Measurements from ENCODE around the gene EPB41L5. TPM values are rescaled to one million over a fixed set of nuclear protein-coding genes. Genes with fewer than 3 reads are reported as not detected.
"Not testable (repeated sequence)": the region's sequence is repeated elsewhere in the genome, so short reads cannot be mapped to it uniquely, and the experiment has no call there.

Gene EPB41L5
- total RNA-seq, 1 donor from 2014 or later = 1.5 TPM

DNA sequence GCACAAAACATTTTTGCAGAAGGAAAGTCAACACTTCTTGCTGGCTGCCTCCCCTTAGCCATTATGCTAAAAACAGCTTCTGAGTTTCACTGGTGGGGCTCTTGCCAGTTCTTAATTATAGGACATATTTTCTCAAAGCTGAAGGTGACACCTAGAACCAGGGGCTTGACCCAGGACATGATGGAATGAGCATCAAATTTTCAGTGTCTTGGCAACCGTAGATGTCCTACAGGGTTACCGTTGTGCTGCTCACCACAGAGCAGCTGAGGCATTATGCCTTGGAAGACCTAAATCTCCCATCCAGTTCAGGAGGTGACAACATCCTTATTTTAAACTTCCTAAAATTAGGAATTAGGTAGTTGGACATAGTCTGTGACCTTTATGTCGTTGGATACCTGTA lies 163.6 kb downstream of the EPB41L5 start:
- Mint-ChIP-seq H3K4me1 (ENCODE audit: low read depth) (peaks cover 45% of the 10 kb centered on the region), H3K4me3 (ENCODE audit: low read depth) (peak overlapping the region; percentile 100), H3K27me3 (ENCODE audit: low read depth) (peaks cover 2% of the 10 kb centered on the region), H3K36me3 (ENCODE audit: low read depth) (no peaks in the 10 kb centered on the region), H3K27ac (peak overlapping the region; percentile 100), H3K9me3 (no peaks in the 10 kb centered on the region)
- intact Hi-C loops (cut with micrococcal nuclease) = loop anchor here (2.0 to 5.0 kb wide), 6 partner anchors 46 to 416 kb away; partner anchors contain the start of genes EPB41L5 and TMEM185B
- DNase-seq (ENCODE audit: low spot score) = no peak

DNA sequence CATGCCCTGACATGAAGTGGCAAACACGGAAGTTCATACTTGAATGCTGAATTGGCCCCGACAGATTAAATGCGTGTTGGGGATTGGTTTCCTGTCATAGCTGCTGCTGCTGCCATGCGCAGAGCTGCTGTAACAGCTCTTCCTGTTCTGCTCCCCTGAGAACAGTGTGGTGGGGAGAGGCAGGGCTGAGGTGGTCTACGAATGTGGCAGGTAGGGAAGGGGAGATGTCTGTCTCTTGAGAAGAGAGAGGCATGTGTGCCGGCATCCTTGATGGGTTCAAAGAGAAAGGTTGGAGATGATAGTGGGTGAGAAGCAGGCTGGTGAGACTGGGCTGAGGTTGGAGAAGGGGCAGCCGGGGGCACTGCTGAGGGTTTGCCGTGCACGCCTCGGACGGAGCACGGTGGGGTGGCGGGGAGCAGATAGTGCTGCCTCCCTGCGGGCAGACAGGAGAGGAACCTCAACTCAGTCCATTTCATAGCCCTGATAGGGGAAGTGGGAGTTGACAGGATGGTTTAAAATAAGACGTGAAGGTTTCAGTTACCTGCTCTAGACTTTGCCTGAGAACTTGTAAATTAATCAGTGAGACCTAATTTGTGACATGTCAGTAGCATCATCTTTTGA lies 164.2 kb downstream of the EPB41L5 start:
- no peaks in the 10 kb centered on the region for H3K9me3 Mint-ChIP-seq
- intact Hi-C loops (cut with micrococcal nuclease) = loop anchor here (2.0 to 5.0 kb wide), 6 partner anchors 46 to 416 kb away; partner anchors contain the start of genes EPB41L5 and TMEM185B
- H3K27ac Mint-ChIP-seq = peak overlapping the region; percentile 100
- H3K36me3 Mint-ChIP-seq (ENCODE audit: low read depth) = no peaks in the 10 kb centered on the region
- H3K27me3 Mint-ChIP-seq (ENCODE audit: low read depth) = peaks cover 2% of the 10 kb centered on the region
- H3K4me1 Mint-ChIP-seq (ENCODE audit: low read depth) = peaks cover 51% of the 10 kb centered on the region
- peak; percentile 71 for DNase-seq (ENCODE audit: low spot score)
- peak overlapping the region; percentile 100 for H3K4me3 Mint-ChIP-seq (ENCODE audit: low read depth)

DNA sequence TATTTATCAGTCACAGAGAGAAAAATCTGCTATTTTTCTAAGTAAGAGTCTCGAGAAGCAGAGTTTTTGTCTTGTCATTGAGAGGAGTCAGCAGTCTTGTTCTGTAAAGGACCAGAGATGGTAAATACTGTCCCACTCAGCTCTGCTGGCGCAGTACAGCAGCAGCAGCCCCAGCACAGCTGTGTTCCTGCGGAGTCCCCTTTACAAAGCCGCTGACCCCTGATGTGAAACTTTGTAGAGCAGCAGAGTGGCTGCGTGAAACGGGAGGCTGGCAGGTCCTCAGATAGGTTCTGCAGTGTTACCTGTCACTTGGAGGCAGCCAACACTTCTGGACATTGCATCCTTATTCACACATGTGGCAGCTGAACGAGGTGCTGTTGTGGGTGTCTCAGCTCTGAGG lies 165.1 kb downstream of the EPB41L5 start:
- no peaks in the 10 kb centered on the region for H3K9me3 Mint-ChIP-seq
- no peaks in the 10 kb centered on the region for H3K27me3 Mint-ChIP-seq (ENCODE audit: low read depth)
- peak overlapping the region; percentile 64 for H3K27ac Mint-ChIP-seq
- DNase-seq (ENCODE audit: low spot score) = no peak
- no peaks in the 10 kb centered on the region for H3K36me3 Mint-ChIP-seq (ENCODE audit: low read depth)
- intact Hi-C loops (cut with micrococcal nuclease) = loop anchor here (2.0 to 5.0 kb wide), 6 partner anchors 45 to 417 kb away; partner anchors contain the start of genes EPB41L5 and TMEM185B
- peak overlapping the region; percentile 100 for H3K4me3 Mint-ChIP-seq (ENCODE audit: low read depth)
- H3K4me1 Mint-ChIP-seq (ENCODE audit: low read depth) = peaks cover 54% of the 10 kb centered on the region

DNA sequence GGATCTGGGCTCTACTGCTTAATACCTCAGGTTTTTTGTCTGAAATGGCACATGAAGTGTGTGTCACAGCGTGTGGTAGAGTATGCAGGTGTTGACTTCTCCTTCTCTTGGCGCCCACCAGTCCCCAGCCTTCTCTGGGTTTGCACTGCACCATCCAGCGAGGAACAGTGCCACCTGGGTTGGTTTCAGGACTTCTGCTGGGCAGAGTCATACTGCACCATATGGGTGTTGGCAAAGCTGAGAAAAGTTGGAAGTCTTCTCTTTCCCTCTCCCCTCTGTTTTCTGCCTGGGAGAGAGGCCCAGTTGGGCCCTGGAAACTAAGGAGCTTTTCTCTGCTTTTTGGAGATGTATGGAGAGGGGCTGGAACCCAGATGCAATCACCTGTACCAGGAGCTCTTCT lies 166.5 kb downstream of the EPB41L5 start:
- intact Hi-C loops (cut with micrococcal nuclease) = loop anchor here (5.0 kb wide), 2 partner anchors 317 to 352 kb away; no protein-coding TSS in a partner anchor
- Mint-ChIP-seq H3K27me3 (ENCODE audit: low read depth) (no peaks in the 10 kb centered on the region), H3K4me1 (ENCODE audit: low read depth) (peaks cover 57% of the 10 kb centered on the region), H3K36me3 (ENCODE audit: low read depth) (no peaks in the 10 kb centered on the region), H3K27ac (no peak overlapping the region), H3K9me3 (no peaks in the 10 kb centered on the region), H3K4me3 (ENCODE audit: low read depth) (no peak overlapping the region)
- no peak for DNase-seq (ENCODE audit: low spot score)

DNA sequence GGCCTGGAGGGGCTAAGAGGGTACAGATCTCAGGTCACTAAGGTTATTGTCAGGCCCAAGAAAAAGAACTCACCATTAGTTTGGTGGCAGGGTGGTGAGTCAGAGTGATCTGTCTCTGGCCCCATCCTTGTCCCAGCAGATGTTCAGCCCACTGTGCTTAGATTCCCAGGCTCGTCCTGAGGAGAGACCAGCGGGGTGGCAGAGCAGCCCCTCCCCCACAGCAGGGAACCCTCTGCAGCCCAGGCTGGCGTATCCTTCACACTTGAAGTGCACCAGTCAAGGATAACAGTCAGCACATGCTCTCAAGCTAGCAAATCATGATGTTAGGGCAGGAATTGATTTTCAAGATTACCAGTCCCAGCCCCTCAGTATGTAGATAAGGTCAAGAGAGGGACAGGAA lies 167.2 kb downstream of the EPB41L5 start:
- Mint-ChIP-seq H3K27me3 (ENCODE audit: low read depth) (no peaks in the 10 kb centered on the region), H3K9me3 (no peaks in the 10 kb centered on the region), H3K27ac (no peak overlapping the region), H3K4me1 (ENCODE audit: low read depth) (peaks cover 60% of the 10 kb centered on the region), H3K4me3 (ENCODE audit: low read depth) (no peak overlapping the region), H3K36me3 (ENCODE audit: low read depth) (no peaks in the 10 kb centered on the region)
- intact Hi-C loops (cut with micrococcal nuclease) = no loop called here
- DNase-seq (ENCODE audit: low spot score) = no peak

DNA sequence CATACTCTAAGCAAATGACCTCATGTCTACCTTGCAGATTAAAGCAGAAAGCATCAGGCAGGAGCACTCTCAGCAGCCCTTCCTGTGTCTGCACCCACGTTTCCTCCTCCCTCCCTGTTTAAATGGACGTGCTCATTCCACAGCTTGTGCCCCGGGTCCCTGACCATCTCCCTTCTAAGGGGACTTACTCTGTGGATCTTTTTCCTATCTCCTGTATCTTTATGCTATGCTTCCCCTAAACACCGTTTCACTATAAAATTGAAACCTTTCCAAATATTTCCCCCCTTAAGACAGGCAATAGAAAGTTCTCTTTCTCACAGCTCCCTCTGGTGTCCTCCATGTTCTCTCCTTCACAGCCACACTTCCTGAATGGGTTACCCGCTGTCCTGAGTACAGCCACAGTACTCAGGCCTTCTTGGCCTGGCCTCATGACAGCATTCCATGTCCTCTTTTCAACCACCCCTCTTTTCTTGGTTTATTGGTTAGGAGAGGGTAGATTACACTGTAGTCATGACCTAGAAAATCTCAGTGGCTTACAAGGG lies 169.2 kb downstream of the EPB41L5 start:
- Mint-ChIP-seq H3K27ac (peak overlapping the region; percentile 66), H3K4me3 (ENCODE audit: low read depth) (peak overlapping the region; percentile 7), H3K4me1 (ENCODE audit: low read depth) (peaks cover 50% of the 10 kb centered on the region), H3K9me3 (no peaks in the 10 kb centered on the region), H3K27me3 (ENCODE audit: low read depth) (no peaks in the 10 kb centered on the region), H3K36me3 (ENCODE audit: low read depth) (no peaks in the 10 kb centered on the region)
- intact Hi-C loops (cut with micrococcal nuclease) = no loop called here
- DNase-seq (ENCODE audit: low spot score) = no peak

DNA sequence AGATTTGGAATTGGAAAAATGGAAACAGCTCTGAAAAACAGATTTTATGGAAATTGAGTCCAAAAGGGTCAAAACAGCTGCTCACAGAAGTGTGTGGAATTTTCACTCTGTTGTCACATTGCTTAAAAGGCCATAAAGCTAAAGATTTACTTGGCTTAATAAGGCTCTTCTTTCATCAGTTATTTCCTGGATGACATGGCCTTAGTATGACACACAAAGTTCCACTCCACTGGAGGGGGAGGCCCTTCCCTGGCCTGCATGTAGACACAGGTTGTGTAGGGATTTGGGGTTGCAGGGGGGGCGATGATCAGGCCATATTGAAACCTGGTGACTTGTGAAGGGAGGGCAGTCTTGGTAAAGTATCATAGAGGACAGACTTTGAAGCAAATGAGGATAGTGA lies 176.3 kb downstream of the EPB41L5 start:
- no peak for DNase-seq (ENCODE audit: low spot score)
- peaks cover 11% of the 10 kb centered on the region for H3K36me3 Mint-ChIP-seq (ENCODE audit: low read depth)
- no peak overlapping the region for H3K4me3 Mint-ChIP-seq (ENCODE audit: low read depth)
- H3K27ac Mint-ChIP-seq = no peak overlapping the region
- intact Hi-C loops (cut with micrococcal nuclease) = no loop called here
- peaks cover 8% of the 10 kb centered on the region for H3K4me1 Mint-ChIP-seq (ENCODE audit: low read depth)
- H3K27me3 Mint-ChIP-seq (ENCODE audit: low read depth) = peaks cover 7% of the 10 kb centered on the region
- H3K9me3 Mint-ChIP-seq = peaks cover 28% of the 10 kb centered on the region

DNA sequence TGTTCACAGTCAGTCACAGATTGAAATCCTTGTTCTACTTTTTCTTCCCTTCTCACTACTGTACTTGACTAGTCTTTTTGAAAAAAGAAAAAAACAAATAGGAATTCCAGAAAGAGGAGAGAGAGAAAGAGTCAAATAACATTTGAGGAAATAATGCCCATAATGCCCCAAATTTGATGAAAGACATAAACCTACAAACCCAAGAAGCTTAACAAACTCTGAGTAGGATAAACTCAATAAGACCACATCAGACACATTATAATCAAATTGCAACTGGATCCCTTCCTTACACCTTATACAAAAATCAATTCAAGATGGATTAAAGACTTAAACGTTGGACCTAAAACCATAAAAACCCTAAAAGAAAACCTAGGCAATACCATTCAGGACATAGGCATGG lies 179.4 kb downstream of the EPB41L5 start:
- intact Hi-C loops (cut with micrococcal nuclease) = no loop called here
- H3K9me3 Mint-ChIP-seq = peaks cover 39% of the 10 kb centered on the region

DNA sequence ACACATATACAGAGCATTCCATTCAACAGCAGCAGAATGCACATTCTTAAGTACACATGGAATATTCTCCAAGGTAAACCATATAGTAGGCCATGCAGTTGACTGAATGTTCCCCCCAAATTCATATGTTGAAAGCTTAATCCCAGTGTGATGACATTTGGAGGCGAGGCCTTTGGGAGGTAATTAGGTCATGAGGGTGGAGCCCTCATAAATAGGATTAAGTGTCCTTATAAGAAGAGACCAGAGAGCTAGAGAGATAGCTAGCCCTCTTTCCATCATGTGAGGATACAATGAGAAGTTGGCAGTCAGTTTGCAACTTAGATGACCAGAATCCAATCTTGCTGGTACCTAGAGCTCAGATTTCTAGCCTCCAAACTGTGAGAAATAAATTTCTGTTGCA lies 182.7 kb downstream of the EPB41L5 start:
- Mint-ChIP-seq H3K4me3 (ENCODE audit: low read depth) (no peak overlapping the region), H3K27me3 (ENCODE audit: low read depth) (peaks cover 10% of the 10 kb centered on the region), H3K36me3 (ENCODE audit: low read depth) (peaks cover 16% of the 10 kb centered on the region), H3K4me1 (ENCODE audit: low read depth) (no peaks in the 10 kb centered on the region), H3K9me3 (peaks cover 45% of the 10 kb centered on the region), H3K27ac (no peak overlapping the region)
- no peak for DNase-seq (ENCODE audit: low spot score)
- intact Hi-C loops (cut with micrococcal nuclease) = no loop called here

More for the DNA sequence above, 179.4 kb downstream of the EPB41L5 start:
- DNase-seq (ENCODE audit: low spot score) = no peak
- Mint-ChIP-seq H3K27ac (no peak overlapping the region), H3K36me3 (ENCODE audit: low read depth) (peaks cover 11% of the 10 kb centered on the region), H3K4me1 (ENCODE audit: low read depth) (no peaks in the 10 kb centered on the region), H3K27me3 (ENCODE audit: low read depth) (peaks cover 7% of the 10 kb centered on the region), H3K4me3 (ENCODE audit: low read depth) (no peak overlapping the region)

DNA sequence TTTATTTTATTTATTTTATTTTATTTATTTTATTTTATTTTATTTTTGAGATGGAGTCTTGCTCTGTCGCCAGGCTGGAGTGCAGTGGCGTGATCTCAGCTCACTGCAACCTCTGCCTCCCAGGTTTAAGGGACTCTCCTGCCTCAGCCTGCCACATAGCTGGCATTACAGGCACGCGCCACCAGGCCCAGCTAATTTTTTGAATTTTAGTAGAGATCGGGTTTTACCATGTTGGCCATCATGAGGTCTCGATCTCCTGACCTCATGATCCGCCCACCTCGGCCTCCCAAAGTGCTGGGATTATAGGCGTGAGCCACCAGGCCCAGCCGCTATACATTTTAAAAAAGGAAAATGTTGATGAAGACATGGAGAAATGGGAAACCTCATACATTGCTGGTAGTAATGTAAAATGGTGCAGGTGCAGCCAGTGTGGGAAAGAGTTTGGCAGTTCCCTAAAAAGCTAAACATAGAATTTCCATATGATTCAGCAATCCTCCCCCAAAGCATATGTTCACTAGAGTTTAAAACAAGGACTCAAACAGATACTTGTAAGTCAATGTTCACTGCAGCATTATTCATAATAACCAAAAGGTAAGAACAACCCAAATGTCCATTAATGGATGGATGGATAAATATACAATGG lies 187.1 kb downstream of the EPB41L5 start:
- peaks cover 14% of the 10 kb centered on the region for H3K9me3 Mint-ChIP-seq
- H3K4me3 Mint-ChIP-seq (ENCODE audit: low read depth); H3K27ac Mint-ChIP-seq; H3K36me3 Mint-ChIP-seq (ENCODE audit: low read depth); DNase-seq (ENCODE audit: low spot score); intact Hi-C loops (cut with micrococcal nuclease); H3K27me3 Mint-ChIP-seq (ENCODE audit: low read depth); H3K4me1 Mint-ChIP-seq (ENCODE audit: low read depth): not testable (repeated sequence)

DNA sequence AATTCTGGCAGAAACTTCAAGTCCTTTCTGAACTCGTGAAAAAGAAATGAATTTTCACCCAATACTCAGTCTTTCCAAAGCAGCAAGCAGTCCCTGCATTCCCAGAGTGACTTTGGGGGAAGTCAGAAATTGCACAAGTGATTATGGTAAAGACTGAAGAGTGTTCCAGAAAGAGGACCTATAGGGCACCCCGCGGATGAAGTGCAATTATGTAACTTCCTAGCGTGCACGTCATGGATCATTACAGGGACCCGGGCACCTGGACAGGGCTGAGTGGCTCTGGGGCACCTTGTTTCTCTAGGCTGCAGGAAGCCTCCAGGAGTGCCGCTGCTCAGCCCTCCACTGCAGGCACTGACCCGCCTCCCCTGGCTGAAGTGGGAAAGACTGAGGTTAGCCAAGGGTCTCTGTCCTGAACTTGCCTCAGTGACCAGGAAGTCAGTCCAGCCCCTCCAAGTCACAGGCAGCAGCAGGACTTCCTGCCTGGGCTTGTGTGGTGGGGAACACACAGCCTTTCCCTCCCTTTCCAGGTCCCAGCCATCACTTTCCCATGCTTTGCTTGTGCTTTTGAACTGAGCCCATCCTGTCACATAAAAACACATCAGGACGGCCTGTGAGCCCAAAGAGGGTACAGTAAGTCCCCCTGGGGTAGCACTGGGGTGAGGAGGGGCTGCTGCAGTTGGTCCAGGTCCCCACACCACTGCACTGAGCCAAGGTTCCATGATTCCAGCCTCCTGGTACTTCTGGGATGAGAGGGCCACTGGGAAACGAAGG lies 190.6 kb downstream of the EPB41L5 start:
- Mint-ChIP-seq H3K27me3 (ENCODE audit: low read depth) (peaks cover 3% of the 10 kb centered on the region), H3K9me3 (peaks cover 4% of the 10 kb centered on the region), H3K36me3 (ENCODE audit: low read depth) (peaks cover 3% of the 10 kb centered on the region), H3K4me1 (ENCODE audit: low read depth) (no peaks in the 10 kb centered on the region), H3K27ac (no peak overlapping the region), H3K4me3 (ENCODE audit: low read depth) (no peak overlapping the region)
- no peak for DNase-seq (ENCODE audit: low spot score)
- intact Hi-C loops (cut with micrococcal nuclease) = no loop called here

DNA sequence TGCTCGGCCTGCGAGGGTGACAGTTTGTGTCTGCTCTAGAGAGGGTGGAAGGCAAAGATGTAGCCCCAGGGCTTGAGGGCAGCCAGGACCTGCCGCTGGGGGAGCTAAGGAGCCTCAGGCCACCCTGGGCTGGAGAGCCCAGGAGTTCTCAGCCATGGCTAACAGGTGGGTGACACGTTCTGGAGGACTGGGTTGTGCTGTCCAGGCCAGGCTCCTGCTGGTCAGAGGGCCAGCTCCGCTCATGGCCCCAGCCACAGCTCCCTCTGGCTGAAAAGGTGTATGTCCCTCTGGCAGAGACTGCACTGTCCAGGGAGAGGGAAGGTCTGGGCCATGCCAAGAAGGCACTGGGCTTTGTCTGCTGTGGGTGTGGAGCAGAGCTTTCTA lies 191.1 kb downstream of the EPB41L5 start:
- Mint-ChIP-seq H3K36me3 (ENCODE audit: low read depth) (peaks cover under 1% of the 10 kb centered on the region), H3K27ac (no peak overlapping the region), H3K4me1 (ENCODE audit: low read depth) (no peaks in the 10 kb centered on the region), H3K4me3 (ENCODE audit: low read depth) (no peak overlapping the region), H3K9me3 (peaks cover under 1% of the 10 kb centered on the region), H3K27me3 (ENCODE audit: low read depth) (peaks cover 1% of the 10 kb centered on the region)
- DNase-seq (ENCODE audit: low spot score) = no peak
- intact Hi-C loops (cut with micrococcal nuclease) = no loop called here

Measured in activated T-helper 2 cell treated with anti-CD3 and anti-CD28 coated beads, Interferon-gamma antibody, Interleukin-2, Interleukin-4, amounts not matched to agents 10 μg/mL and 5 μg/mL and 100 μg/mL, durations not matched to agents 14 hours and 24 hours and 36 hours (primary cell).